ENCODE data around the gene HLA-DQA1. TPM values are rescaled to one million over a fixed set of nuclear protein-coding genes. Genes with fewer than 3 reads are reported as not detected.

HLA-DQA1 gene
- total and polyA plus RNA-seq, 4 donors = 2.1 to 19.9 (median 9.3) TPM

- WGBS = 11% methylated on average over 1 of the region's 1 CpG
- DNase-seq (ENCODE audit: low spot score) = no peak
- Histone ChIP-seq H3K4me3 (ENCODE audit: low read depth in 1 of 3, low read length in 3 of 3) (no peak overlapping the region), H3K9ac (ENCODE audit: low read depth in 1 of 2, low read length in 2 of 2) (no peak overlapping the region), H3K36me3 (ENCODE audit: control insufficient read depth in 4 of 4, insufficient read depth in 3 of 4, low read depth in 1 of 4, low read length in 3 of 4) (no peaks in the 10 kb centered on the region), H3K27me3 (ENCODE audit: control insufficient read depth in 4 of 4, insufficient read depth in 4 of 4, low read length in 3 of 4) (no peaks in the 10 kb centered on the region), H3K27ac (ENCODE audit: low read depth in 1 of 2, low read length in 2 of 2) (no peak overlapping the region), H3K4me1 (ENCODE audit: control insufficient read depth in 4 of 4, insufficient read depth in 4 of 4, low read length in 3 of 4) (no peaks in the 10 kb centered on the region), H3K9me3 (ENCODE audit: control insufficient read depth in 4 of 4, low read length in 3 of 4) (no peaks in the 10 kb centered on the region)
- TF ChIP-seq GABPA (IDR thresholded peaks at IDR 0.05 in 1 of 2, conservative IDR thresholded peaks at IDR 0.05 in 1 of 2) = no peak
Observed at GRCh38 chr6:32685603-32686002, 48.4 kb downstream of the HLA-DQA1 start.

GRCh38 chr6:32689531-32690501 lies 52.6 kb downstream of the HLA-DQA1 start:
- no peak for TF ChIP-seq CTCF (IDR thresholded peaks at IDR 0.05; ENCODE audit: low read depth, low read length, missing input control)
- no peak for TF ChIP-seq EGR1 (IDR thresholded peaks at IDR 0.05; ENCODE audit: low read depth in 2 of 2)
- TF ChIP-seq FOXA1 (IDR thresholded peaks at IDR 0.05) = no peak
- TF ChIP-seq TAF1 (conservative IDR thresholded peaks at IDR 0.05) = no peak
- TF ChIP-seq FOXA2 (IDR thresholded peaks at IDR 0.05) = no peak
- no peak for TF ChIP-seq ATF3 (IDR thresholded peaks at IDR 0.05)
- no peak for TF ChIP-seq JUND (IDR thresholded peaks at IDR 0.05)
- TF ChIP-seq NR2F2 (IDR thresholded peaks at IDR 0.05) = no peak
- no peak for TF ChIP-seq RXRA (IDR thresholded peaks at IDR 0.05)
- no peak for TF ChIP-seq HNF4G (IDR thresholded peaks at IDR 0.05)
- no peak for TF ChIP-seq SP1 (IDR thresholded peaks at IDR 0.05)
- no peak for TF ChIP-seq HNF4A (conservative IDR thresholded peaks at IDR 0.05)
- no peak for TF ChIP-seq RAD21 (IDR thresholded peaks at IDR 0.05)
- no peak for TF ChIP-seq MAX (IDR thresholded peaks at IDR 0.05)
- TF ChIP-seq REST (IDR thresholded peaks at IDR 0.05) = no peak
- no peak for TF ChIP-seq GABPA (IDR thresholded peaks at IDR 0.05 in 1 of 2, conservative IDR thresholded peaks at IDR 0.05 in 1 of 2)
- no peak for TF ChIP-seq ZBTB33 (IDR thresholded peaks at IDR 0.05)
- no peak for TF ChIP-seq YY1 (IDR thresholded peaks at IDR 0.05)
- WGBS = 50% methylated on average over 5 of the region's 5 CpGs
- DNase-seq (ENCODE audit: low spot score) = no peak
- Histone ChIP-seq H3K9ac (ENCODE audit: low read depth in 1 of 2, low read length in 2 of 2) (no peak overlapping the region), H3K27ac (ENCODE audit: low read depth in 1 of 2, low read length in 2 of 2) (no peak overlapping the region), H3K9me3 (ENCODE audit: control insufficient read depth in 4 of 4, low read length in 3 of 4) (no peaks in the 10 kb centered on the region), H3K36me3 (ENCODE audit: control insufficient read depth in 4 of 4, insufficient read depth in 3 of 4, low read depth in 1 of 4, low read length in 3 of 4) (no peaks in the 10 kb centered on the region), H3K4me1 (ENCODE audit: control insufficient read depth in 4 of 4, insufficient read depth in 4 of 4, low read length in 3 of 4) (no peaks in the 10 kb centered on the region), H3K27me3 (ENCODE audit: control insufficient read depth in 4 of 4, insufficient read depth in 4 of 4, low read length in 3 of 4) (no peaks in the 10 kb centered on the region), H3K4me3 (ENCODE audit: low read depth in 1 of 3, low read length in 3 of 3) (no peak overlapping the region)

Data from liver (tissue), 9 donors.